HEK293 (cell line): ENCODE data around the gene CACNA1S.
A peak's percentile ranks its signal among the peaks of the same experiment; 100 is the strongest.

Experiments
- CTCF ChIA-PET: fragments of 350-600 bp; formaldehyde crosslinking; extraction: SDS; loops from one replicate; lab custom pipeline; 2021; ENCODE audit warnings: antibody characterized with exemption; lab: Yijun Ruan, JAX
- POLR2A ChIA-PET: fragments of 300-600 bp; formaldehyde crosslinking; extraction: SDS; loops from one replicate; lab custom pipeline; 2020; ENCODE audit warnings: antibody characterized with exemption, inconsistent platforms; lab: Yijun Ruan, JAX
- H3K27ac ChIP-seq: fragments of 200-500 bp; sonication (Bioruptor generic); 2 replicates; pipeline ENCODE4 v1.5.1; 2014; ENCODE audit warnings: low read depth, low read length, control low read depth, inconsistent platforms; ENCODE audit errors: extremely low read depth
- H3K36me3 ChIP-seq, 2 experiments: fragments of 200-500 bp in 1 of 2; sonication (Bioruptor generic) in 1 of 2; 1 replicate in 1 of 2; 2 replicates in 1 of 2; pipeline ENCODE4 v1.5.1; 2014 to 2017; ENCODE audit warnings: inconsistent platforms in 2 of 2, low read length in 2 of 2; ENCODE audit not compliant: control insufficient read depth in 2 of 2, insufficient read depth in 1 of 2
- H3K4me1 ChIP-seq: fragments of 200-500 bp; sonication (Bioruptor generic); 2 replicates; pipeline ENCODE4 v1.5.1; 2014; ENCODE audit warnings: mild to moderate bottlenecking, low read length, inconsistent platforms; ENCODE audit not compliant: control insufficient read depth, insufficient read depth
- H3K4me3 ChIP-seq: 2 replicates; pipeline ENCODE4 v1.5.1; 2011; ENCODE audit warnings: low read depth, mild to moderate bottlenecking, control low read depth, low read length, moderate library complexity
- H3K9me3 ChIP-seq: fragments of 200-500 bp; sonication (Bioruptor generic); 2 replicates; pipeline ENCODE4 v1.5.1; 2014; ENCODE audit warnings: low read depth, low read length, inconsistent platforms; ENCODE audit not compliant: control insufficient read depth, insufficient read depth
- BCL11A ChIP-seq: fragments of 450-650 bp; formaldehyde crosslinking; IDR thresholded peaks from 2 replicates; pipeline ENCODE4 v1.5.1; 2016; ENCODE audit warnings: low read depth, missing biosample characterization, missing genetic modification characterization
- ELK4 ChIP-seq: IDR thresholded peaks from 2 replicates; pipeline ENCODE4 v1.6.1; 2011; ENCODE audit warnings: mild to moderate bottlenecking, low read depth, low read length, borderline replicate concordance
- SCRT2 ChIP-seq: fragments of 450-650 bp; formaldehyde crosslinking; IDR thresholded peaks from 2 replicates; pipeline ENCODE4 v1.5.1; 2016; ENCODE audit warnings: missing biosample characterization, missing genetic modification characterization
- ZBTB20 ChIP-seq: fragments of 450-650 bp; formaldehyde crosslinking; IDR thresholded peaks from 2 replicates; pipeline ENCODE4 v1.5.1; 2016; ENCODE audit warnings: missing biosample characterization, missing genetic modification characterization
- ZBTB44 ChIP-seq: fragments of 450-650 bp; IDR thresholded peaks from 2 replicates; pipeline ENCODE4 v1.5.1; 2018; ENCODE audit warnings: missing biosample characterization, mild to moderate bottlenecking, missing genetic modification characterization
- ZNF138 ChIP-seq: fragments of 450-650 bp; formaldehyde crosslinking; IDR thresholded peaks from 2 replicates; pipeline ENCODE4 v1.5.1; 2016; ENCODE audit warnings: missing biosample characterization, missing genetic modification characterization, borderline replicate concordance
- ZNF311 ChIP-seq: fragments of 450-650 bp; formaldehyde crosslinking; IDR thresholded peaks from 2 replicates; pipeline ENCODE4 v1.5.1; 2017; ENCODE audit warnings: missing biosample characterization, missing genetic modification characterization, borderline replicate concordance
- ZNF692 ChIP-seq: fragments of 450-650 bp; formaldehyde crosslinking; IDR thresholded peaks from 2 replicates; pipeline ENCODE4 v1.5.1; 2016; ENCODE audit warnings: missing biosample characterization, missing genetic modification characterization
- ZNF747 ChIP-seq: fragments of 450-650 bp; formaldehyde crosslinking; IDR thresholded peaks from 2 replicates; pipeline ENCODE4 v1.5.1; 2016; ENCODE audit warnings: missing biosample characterization, missing genetic modification characterization
- ZNF776 ChIP-seq: fragments of 450-650 bp; formaldehyde crosslinking; IDR thresholded peaks from 2 replicates; pipeline ENCODE4 v1.5.0; 2017; ENCODE audit warnings: missing biosample characterization, missing genetic modification characterization, borderline replicate concordance
- ZNF785 ChIP-seq: fragments of 450-650 bp; formaldehyde crosslinking; IDR thresholded peaks from 2 replicates; pipeline ENCODE4 v1.5.1; 2016; ENCODE audit warnings: missing biosample characterization, missing genetic modification characterization
- ZSCAN23 ChIP-seq: fragments of 450-650 bp; formaldehyde crosslinking; IDR thresholded peaks from 2 replicates; pipeline ENCODE4 v1.5.1; 2016; ENCODE audit warnings: missing biosample characterization, missing genetic modification characterization
- TF ChIP-seq, protein P1 (sequence below): fragments of 450-650 bp; formaldehyde crosslinking; IDR thresholded peaks from 2 replicates; pipeline ENCODE4 v1.5.1; 2016; ENCODE audit warnings: missing biosample characterization, missing genetic modification characterization
- TF ChIP-seq, protein P2 (sequence below): fragments of 450-650 bp; formaldehyde crosslinking; IDR thresholded peaks from 2 replicates; pipeline ENCODE4 v1.5.1; 2016; ENCODE audit warnings: missing biosample characterization, missing genetic modification characterization, borderline replicate concordance
- TF ChIP-seq, protein P3 (sequence below): fragments of 450-650 bp; formaldehyde crosslinking; IDR thresholded peaks from 2 replicates; pipeline ENCODE4 v1.5.1; 2016; ENCODE audit warnings: missing biosample characterization, missing genetic modification characterization

Gene CACNA1S

GRCh38 chr1:201004732-201005131, 107.5 kb downstream of the CACNA1S start (continued):
- TF ChIP-seq ELK4 = no peak

DNA sequence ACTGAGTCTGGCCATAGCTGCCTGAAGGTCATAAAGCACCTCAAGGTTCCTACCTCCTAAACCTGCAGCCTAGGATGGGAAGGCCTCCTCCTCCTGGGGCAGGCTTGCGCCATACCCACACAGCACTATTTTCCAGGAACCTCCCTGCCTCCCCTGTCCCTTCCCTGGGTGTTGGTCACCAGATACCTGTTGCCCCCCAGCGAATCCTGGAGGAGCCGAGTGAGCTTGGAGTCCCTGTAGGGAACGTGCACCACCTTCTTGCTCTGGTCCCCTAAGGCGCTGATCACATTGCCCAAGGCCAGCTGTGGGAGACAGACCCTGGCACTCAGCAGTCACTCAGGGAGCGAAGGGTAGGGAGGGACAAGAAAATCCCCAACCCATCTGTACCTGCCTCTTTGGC, 108.1 kb downstream of the CACNA1S start:
- H3K27ac ChIP-seq = no peak overlapping the region
- no peaks in the 10 kb centered on the region for H3K4me1 ChIP-seq
- no peaks in the 10 kb centered on the region for H3K9me3 ChIP-seq
- no peak overlapping the region for H3K4me3 ChIP-seq
- CTCF ChIA-PET = interaction anchor here (0.6 to 1.6 kb wide), 3 partner anchors 25 to 1049 kb away, joined by 3 to 6 read pairs (median 3); no protein-coding TSS in a partner anchor
- no peaks in the 10 kb centered on the region for H3K36me3 ChIP-seq
- TF ChIP-seq, protein P1, sequence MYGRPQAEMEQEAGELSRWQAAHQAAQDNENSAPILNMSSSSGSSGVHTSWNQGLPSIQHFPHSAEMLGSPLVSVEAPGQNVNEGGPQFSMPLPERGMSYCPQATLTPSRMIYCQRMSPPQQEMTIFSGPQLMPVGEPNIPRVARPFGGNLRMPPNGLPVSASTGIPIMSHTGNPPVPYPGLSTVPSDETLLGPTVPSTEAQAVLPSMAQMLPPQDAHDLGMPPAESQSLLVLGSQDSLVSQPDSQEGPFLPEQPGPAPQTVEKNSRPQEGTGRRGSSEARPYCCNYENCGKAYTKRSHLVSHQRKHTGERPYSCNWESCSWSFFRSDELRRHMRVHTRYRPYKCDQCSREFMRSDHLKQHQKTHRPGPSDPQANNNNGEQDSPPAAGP (tag by site-specific recombination) = no peak
- no peak for TF ChIP-seq ZSCAN23
- peak; percentile 55 for TF ChIP-seq SCRT2 (tag by site-specific recombination)
- no peak for TF ChIP-seq ZBTB20 (tag by site-specific recombination)
- no peak for TF ChIP-seq ZNF311 (tag by site-specific recombination)
- POLR2A ChIA-PET = no interaction called here

- no peaks in the 10 kb centered on the region for H3K9me3 ChIP-seq
- ChIA-PET CTCF (no interaction called here), POLR2A (no interaction called here)
- no peaks in the 10 kb centered on the region for H3K4me1 ChIP-seq
- H3K27ac ChIP-seq = no peak overlapping the region
- TF ChIP-seq, protein P2, sequence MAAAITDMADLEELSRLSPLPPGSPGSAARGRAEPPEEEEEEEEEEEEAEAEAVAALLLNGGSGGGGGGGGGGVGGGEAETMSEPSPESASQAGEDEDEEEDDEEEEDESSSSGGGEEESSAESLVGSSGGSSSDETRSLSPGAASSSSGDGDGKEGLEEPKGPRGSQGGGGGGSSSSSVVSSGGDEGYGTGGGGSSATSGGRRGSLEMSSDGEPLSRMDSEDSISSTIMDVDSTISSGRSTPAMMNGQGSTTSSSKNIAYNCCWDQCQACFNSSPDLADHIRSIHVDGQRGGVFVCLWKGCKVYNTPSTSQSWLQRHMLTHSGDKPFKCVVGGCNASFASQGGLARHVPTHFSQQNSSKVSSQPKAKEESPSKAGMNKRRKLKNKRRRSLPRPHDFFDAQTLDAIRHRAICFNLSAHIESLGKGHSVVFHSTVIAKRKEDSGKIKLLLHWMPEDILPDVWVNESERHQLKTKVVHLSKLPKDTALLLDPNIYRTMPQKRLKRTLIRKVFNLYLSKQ (tag by site-specific recombination) = no peak
- TF ChIP-seq ZNF138 (no peak), ZNF692 (tag by site-specific recombination) (no peak), ZBTB44 (no peak), BCL11A (tag by site-specific recombination) (no peak), ZNF785 (tag by site-specific recombination) (no peak), ZNF747 (no peak), ZNF776 (tag by site-specific recombination) (no peak)
- TF ChIP-seq, protein P3, sequence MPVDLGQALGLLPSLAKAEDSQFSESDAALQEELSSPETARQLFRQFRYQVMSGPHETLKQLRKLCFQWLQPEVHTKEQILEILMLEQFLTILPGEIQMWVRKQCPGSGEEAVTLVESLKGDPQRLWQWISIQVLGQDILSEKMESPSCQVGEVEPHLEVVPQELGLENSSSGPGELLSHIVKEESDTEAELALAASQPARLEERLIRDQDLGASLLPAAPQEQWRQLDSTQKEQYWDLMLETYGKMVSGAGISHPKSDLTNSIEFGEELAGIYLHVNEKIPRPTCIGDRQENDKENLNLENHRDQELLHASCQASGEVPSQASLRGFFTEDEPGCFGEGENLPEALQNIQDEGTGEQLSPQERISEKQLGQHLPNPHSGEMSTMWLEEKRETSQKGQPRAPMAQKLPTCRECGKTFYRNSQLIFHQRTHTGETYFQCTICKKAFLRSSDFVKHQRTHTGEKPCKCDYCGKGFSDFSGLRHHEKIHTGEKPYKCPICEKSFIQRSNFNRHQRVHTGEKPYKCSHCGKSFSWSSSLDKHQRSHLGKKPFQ (tag by site-specific recombination) = no peak
- H3K4me3 ChIP-seq = no peak overlapping the region
- H3K36me3 ChIP-seq = no peaks in the 10 kb centered on the region
Measured at GRCh38 chr1:201002510-201002909, 109.7 kb downstream of the CACNA1S start.
